Right lobe of liver (tissue), 6 donors: ENCODE data around the gene KCNH2. TPM values are rescaled to one million over a fixed set of nuclear protein-coding genes. Genes with fewer than 3 reads are reported as not detected.
"Not testable (repeated sequence)": the region's sequence is repeated elsewhere in the genome, so short reads cannot be mapped to it uniquely, and the experiment has no call there.

ENCODE experiments used
- ATAC-seq, 4 donors: fragments of 200-7000 bp; cut with Tn5 transposase; one replicate each; pipeline ENCODE4 v1.9.1; 2020; ENCODE audit warnings: mild to moderate bottlenecking in 4 of 4, moderate library complexity in 4 of 4
- DNase-seq, 3 donors: peaks; one replicate each; pipeline ENCODE4 v3.0.0-alpha.2; 2020
- H3K27ac ChIP-seq, 3 donors: fragments of 200-600 bp; one replicate each; pipeline ENCODE4 v1.8.0; 2022
- H3K27me3 ChIP-seq, 2 donors: fragments of 200-600 bp; one replicate each; pipeline ENCODE4 v1.8.0; 2022
- H3K36me3 ChIP-seq, 4 donors: fragments of 200-600 bp; sonication (generic) in 1 of 4; one replicate each; pipeline versions ENCODE4 v1.5.1 to v1.8.0; 2017 to 2022; ENCODE audit warnings: control low read depth in 1 of 4
- H3K4me1 ChIP-seq, 4 donors: fragments of 200-600 bp; sonication (generic) in 1 of 4; one replicate each; pipeline versions ENCODE4 v1.5.1 to v1.8.0; 2017 to 2022; ENCODE audit warnings: control low read depth in 1 of 4
- H3K4me3 ChIP-seq, 3 donors: fragments of 200-600 bp; one replicate each; pipeline ENCODE4 v1.8.0; 2022
- H3K9me3 ChIP-seq, 4 donors: fragments of 200-600 bp; sonication (generic) in 1 of 4; one replicate each; pipeline versions ENCODE4 v1.5.1 to v1.8.0; 2017 to 2022; ENCODE audit warnings: control low read depth in 1 of 4
- POLR2A ChIP-seq: fragments of 450-650 bp; IDR thresholded peaks from one replicate; pipeline ENCODE4 v1.6.1; 2017; ENCODE audit warnings: antibody characterized with exemption, mild to moderate bottlenecking
- WGBS: methylation state at CpG from one replicate; pipeline ENCODE4 v1.1.6; 2018; ENCODE audit warnings: low coverage, low lambda C conversion rate; ENCODE audit not compliant: insufficient coverage; ENCODE audit errors: missing lambda C conversion rate; 5-methylcytosine and 5-hydroxymethylcytosine counted together
- intact Hi-C, 2 donors: fragments of 100-400 bp; cut with DNase I; formaldehyde crosslinking; loops; one replicate each; pipeline versions ENCODE4 v1.11.2 to v1.14.1; 2022
- total RNA-seq, 6 experiments: library from RNA; depleted of rRNA in 2 of 6; stranded (reverse); fragments of >200 nt in 2 of 6; fragmentation: NEBNext Ultra II Directional in 3 of 6; extraction: Animal tissue kit (Norgen Biotek cat#: 25700) in 3 of 6; gene quantifications; one replicate each; pipeline versions ENCODE4 v1.1.0 to v1.2.4, GENCODE V29; 2016 to 2023
- TF ChIP-seq, protein P1 (sequence below), 4 donors: fragments of 200-600 bp in 3 of 4; fragments of 450-650 bp in 1 of 4; IDR thresholded peaks; one replicate each; pipeline versions ENCODE4 v1.5.1 to v1.8.0; 2016 to 2022; ENCODE audit warnings: antibody characterized with exemption in 4 of 4, mild to moderate bottlenecking in 2 of 4
- donor health status: DM: no; HTN: yes; CAD: no.
- donor health status: DM: no; HTN: no; CAD: no.
- donor health status: DM: no; HTN: no; CAD: no.
- donor health status: DM: no; HTN: yes; CAD: no.
- donor health status: DM: no; HTN: yes; CAD: no.

The KCNH2 gene
- total RNA-seq, 6 experiments from 2014 or later = 0.11 to 0.69 (median 0.18) TPM; not detected in 1

DNA sequence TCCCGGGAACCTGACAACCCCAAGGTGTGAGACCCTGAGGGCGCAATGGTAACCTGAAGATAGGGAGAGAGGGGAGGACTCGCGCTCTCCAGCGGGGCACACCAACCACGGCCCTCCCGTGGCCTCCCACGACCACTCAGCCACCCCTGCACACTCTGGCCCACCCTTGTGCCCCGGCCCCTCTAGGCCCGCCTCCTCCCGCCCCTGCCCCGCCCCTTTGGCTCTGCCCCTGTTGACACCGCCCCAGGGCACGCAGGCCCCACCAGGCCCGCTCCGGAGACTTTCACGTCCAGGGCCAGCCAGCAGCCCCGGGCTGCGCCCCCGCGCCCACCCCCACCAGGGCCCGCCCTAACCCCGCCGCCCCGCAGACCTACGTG, 35.2 kb upstream of the KCNH2 start:
- Histone ChIP-seq H3K4me1 (peaks cover 0 to 16% (median 2%) of the 10 kb centered on the region in 4 donors), H3K36me3 (no peaks in the 10 kb centered on the region), H3K4me3 (no peak overlapping the region), H3K27ac (no peak overlapping the region), H3K27me3 (peaks cover 0 to 7% of the 10 kb centered on the region in 2 donors), H3K9me3 (no peaks in the 10 kb centered on the region)
- no CpG with 5 or more reads among the region's 26 CpGs for WGBS
- no peak for DNase-seq
- intact Hi-C loops = no loop called here
- peak in 1 of 4 donors; percentile 5 for ATAC-seq
- TF ChIP-seq, protein P1, sequence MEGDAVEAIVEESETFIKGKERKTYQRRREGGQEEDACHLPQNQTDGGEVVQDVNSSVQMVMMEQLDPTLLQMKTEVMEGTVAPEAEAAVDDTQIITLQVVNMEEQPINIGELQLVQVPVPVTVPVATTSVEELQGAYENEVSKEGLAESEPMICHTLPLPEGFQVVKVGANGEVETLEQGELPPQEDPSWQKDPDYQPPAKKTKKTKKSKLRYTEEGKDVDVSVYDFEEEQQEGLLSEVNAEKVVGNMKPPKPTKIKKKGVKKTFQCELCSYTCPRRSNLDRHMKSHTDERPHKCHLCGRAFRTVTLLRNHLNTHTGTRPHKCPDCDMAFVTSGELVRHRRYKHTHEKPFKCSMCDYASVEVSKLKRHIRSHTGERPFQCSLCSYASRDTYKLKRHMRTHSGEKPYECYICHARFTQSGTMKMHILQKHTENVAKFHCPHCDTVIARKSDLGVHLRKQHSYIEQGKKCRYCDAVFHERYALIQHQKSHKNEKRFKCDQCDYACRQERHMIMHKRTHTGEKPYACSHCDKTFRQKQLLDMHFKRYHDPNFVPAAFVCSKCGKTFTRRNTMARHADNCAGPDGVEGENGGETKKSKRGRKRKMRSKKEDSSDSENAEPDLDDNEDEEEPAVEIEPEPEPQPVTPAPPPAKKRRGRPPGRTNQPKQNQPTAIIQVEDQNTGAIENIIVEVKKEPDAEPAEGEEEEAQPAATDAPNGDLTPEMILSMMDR (IDR thresholded peaks at IDR 0.05) = no peak
- no peak for TF ChIP-seq POLR2A

GRCh38 chr7:151012911-151013347, 34.8 kb upstream of the KCNH2 start:
- Histone ChIP-seq H3K4me3 (no peak overlapping the region), H3K4me1 (peaks cover 0 to 12% (median 1%) of the 10 kb centered on the region in 4 donors), H3K9me3 (no peaks in the 10 kb centered on the region), H3K27me3 (peaks cover 0 to 4% of the 10 kb centered on the region in 2 donors), H3K27ac (no peak overlapping the region), H3K36me3 (no peaks in the 10 kb centered on the region)
- 14% methylated on average over 11 of the region's 23 CpGs for WGBS
- ATAC-seq = peak in 2 of 4 donors; percentile 24 to 34
- no peak for TF ChIP-seq POLR2A
- TF ChIP-seq, protein P1 (IDR thresholded peaks at IDR 0.05) = peak in 3 of 4 donors; percentile 32 to 38 (median 33)
- intact Hi-C loops = no loop called here
- no peak for DNase-seq

GRCh38 chr7:151012031-151012692, 34.0 kb upstream of the KCNH2 start:
- Histone ChIP-seq H3K9me3 (no peaks in the 10 kb centered on the region), H3K36me3 (no peaks in the 10 kb centered on the region), H3K4me3 (no peak overlapping the region), H3K4me1 (peaks cover 0 to 10% (median 0%) of the 10 kb centered on the region in 4 donors), H3K27ac (no peak overlapping the region), H3K27me3 (peaks cover 0 to 4% of the 10 kb centered on the region in 2 donors)
- DNase-seq (no peak), ATAC-seq (peak in 1 of 4 donors; percentile 19)
- WGBS = 50% methylated on average over 6 of the region's 6 CpGs
- TF ChIP-seq, protein P1 (IDR thresholded peaks at IDR 0.05) = no peak
- TF ChIP-seq POLR2A = no peak
- intact Hi-C loops = no loop called here

GRCh38 chr7:151011616-151012015, 33.5 kb upstream of the KCNH2 start:
- DNase-seq, intact Hi-C loops, H3K27me3 ChIP-seq, ATAC-seq, H3K4me3 ChIP-seq, H3K27ac ChIP-seq, H3K9me3 ChIP-seq, H3K36me3 ChIP-seq, H3K4me1 ChIP-seq: not testable (repeated sequence)
- 78% methylated on average over 11 of the region's 12 CpGs for WGBS

- Histone ChIP-seq H3K9me3 (no peaks in the 10 kb centered on the region), H3K4me3 (no peak overlapping the region), H3K27ac (no peak overlapping the region), H3K27me3 (peaks cover 0 to 4% of the 10 kb centered on the region in 2 donors), H3K36me3 (no peaks in the 10 kb centered on the region), H3K4me1 (peaks cover 0 to 10% (median 0%) of the 10 kb centered on the region in 4 donors)
- TF ChIP-seq, protein P1 (IDR thresholded peaks at IDR 0.05) = no peak
- no peak for TF ChIP-seq POLR2A
- no CpG with 5 or more reads among the region's 1 CpG for WGBS
- ATAC-seq (no peak), DNase-seq (no peak)
- intact Hi-C loops = no loop called here
These were observed 32.9 kb upstream of the KCNH2 start for GRCh38 chr7:151011097-151011409.
